Measurements from ENCODE around the gene HIVEP1.
"Not testable (repeated sequence)": the region's sequence is repeated elsewhere in the genome, so short reads cannot be mapped to it uniquely, and the experiment has no call there.

The HIVEP1 gene

DNA sequence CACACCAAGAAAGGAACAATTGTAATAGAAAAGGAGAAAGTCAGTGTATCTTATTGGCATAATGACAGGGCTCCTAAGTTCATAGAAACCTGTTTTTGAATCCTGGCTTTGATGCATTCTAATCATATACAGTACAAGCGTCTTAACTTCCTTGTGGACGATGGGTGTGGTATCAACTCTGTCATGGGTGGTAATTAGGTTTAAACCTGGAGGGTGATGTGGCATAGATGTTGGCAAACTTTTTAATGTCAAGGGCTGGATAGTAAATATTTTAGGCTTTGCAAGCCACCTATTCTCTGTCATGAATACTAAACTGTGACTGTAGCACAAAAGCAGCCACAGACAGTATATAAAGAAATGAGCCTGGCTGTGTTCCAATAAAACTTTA is 139.3 kb downstream of the HIVEP1 start:
- DNase-seq (ENCODE audit: low read depth in 2 of 3, low spot score in 1 of 3) = no peak

GRCh38 chr6:12152023-12152970 is 140.2 kb downstream of the HIVEP1 start:
- no peak for DNase-seq (ENCODE audit: low read depth in 2 of 3, low spot score in 1 of 3)

DNA sequence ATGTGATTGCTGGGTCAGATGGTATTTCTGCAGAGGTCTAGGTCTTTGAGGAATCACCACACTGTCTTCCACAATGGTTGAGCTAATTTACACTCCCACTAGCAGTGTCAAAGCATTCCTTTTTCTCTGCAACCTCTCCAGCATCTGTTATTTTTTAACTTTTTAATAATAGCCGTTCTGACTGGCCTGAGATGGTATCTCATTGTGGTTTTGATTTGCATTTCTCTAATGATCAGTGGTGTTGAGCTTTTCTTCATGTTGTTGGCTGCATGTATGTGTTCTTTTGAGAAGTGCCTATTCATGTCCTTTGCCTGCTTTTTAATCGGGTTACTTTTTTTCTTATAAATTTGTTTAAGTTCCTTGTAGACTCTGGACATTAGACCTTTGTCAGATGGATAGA is 143.7 kb downstream of the HIVEP1 start:
- DNase-seq (ENCODE audit: low read depth in 2 of 3, low spot score in 1 of 3) = not testable (repeated sequence)

- DNase-seq (ENCODE audit: low read depth in 2 of 3, low spot score in 1 of 3) = no peak
Observed at GRCh38 chr6:12158686-12159415, 146.7 kb downstream of the HIVEP1 start.

- no peak for DNase-seq (ENCODE audit: low read depth in 2 of 3, low spot score in 1 of 3)
Observed at GRCh38 chr6:12160326-12160725, 148.2 kb downstream of the HIVEP1 start.

- no peak for DNase-seq (ENCODE audit: low read depth in 2 of 3, low spot score in 1 of 3)
Observed at GRCh38 chr6:12162213-12162612, 150.1 kb downstream of the HIVEP1 start.

DNA sequence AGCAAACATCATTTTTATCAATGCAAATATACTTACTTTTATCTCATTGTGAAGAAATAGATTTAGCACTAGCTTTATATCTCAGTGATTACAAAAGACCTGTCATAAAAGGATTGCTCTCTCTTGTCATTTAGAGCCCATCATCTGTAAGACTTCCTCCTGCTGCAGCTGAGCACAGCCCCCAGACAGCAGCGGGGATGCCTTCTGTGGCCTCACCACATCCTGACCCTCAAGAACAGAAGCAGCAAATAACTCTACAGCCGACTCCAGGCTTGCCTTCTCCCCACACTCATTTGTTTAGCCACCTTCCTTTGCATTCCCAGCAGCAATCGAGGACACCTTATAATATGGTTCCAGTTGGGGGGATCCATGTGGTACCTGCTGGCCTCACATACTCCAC is 151.0 kb downstream of the HIVEP1 start:
- no peak for DNase-seq (ENCODE audit: low read depth in 2 of 3, low spot score in 1 of 3)

DNA sequence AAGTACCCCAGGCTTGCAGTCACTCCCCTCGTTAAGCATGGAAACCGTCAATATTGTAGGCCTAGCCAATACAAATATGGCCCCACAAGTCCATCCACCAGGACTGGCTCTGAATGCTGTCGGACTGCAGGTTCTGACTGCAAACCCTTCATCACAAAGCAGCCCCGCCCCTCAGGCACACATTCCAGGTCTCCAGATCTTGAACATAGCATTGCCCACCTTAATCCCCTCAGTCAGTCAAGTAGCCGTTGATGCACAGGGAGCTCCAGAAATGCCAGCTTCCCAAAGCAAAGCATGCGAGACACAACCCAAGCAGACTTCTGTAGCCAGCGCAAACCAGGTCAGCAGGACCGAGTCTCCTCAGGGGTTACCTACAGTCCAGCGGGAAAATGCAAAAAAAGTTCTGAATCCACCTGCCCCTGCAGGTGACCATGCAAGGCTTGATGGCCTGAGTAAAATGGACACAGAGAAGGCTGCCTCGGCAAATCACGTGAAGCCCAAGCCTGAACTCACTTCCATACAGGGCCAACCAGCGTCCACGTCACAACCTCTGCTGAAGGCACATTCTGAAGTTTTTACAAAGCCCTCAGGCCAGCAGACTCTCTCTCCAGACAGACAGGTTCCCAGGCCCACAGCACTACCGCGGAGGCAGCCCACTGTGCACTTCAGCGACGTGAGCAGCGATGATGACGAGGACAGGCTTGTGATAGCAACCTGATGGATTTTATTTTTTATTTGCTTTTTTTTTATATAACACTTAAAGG is 151.8 kb downstream of the HIVEP1 start:
- DNase-seq (ENCODE audit: low read depth in 2 of 3, low spot score in 1 of 3) = no peak

DNA sequence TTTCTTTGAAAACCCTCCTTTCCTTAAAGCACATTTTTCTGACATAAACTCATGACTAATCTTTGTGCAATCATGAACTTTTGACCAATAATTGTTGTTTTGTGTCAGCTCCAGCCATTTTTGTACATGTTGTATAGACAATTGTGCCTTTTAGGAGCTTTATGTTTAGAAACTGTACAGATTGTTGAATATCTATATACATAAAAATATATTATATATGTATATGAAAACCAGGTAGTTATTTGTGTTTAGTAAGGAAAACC is 152.3 kb downstream of the HIVEP1 start:
- no peak for DNase-seq (ENCODE audit: low read depth in 2 of 3, low spot score in 1 of 3)

DNA sequence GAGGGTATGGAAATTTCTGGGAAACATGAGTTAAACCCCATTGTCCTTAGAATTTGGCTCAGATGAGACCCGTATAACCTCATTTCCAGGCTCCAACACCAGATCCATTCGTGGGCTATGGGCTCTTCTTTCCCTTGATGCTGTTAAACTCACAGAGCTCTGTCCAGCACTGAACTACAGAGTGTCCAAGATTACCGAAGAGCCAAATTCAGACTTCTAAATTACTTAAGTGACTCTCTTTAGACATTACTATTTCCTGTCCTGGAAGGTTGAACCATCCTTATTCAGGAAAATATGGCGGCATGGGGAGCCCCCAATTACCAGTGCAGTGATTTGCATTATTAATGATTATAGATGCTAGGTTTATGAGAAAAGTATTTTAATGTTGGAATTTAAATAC is 153.2 kb downstream of the HIVEP1 start:
- DNase-seq (ENCODE audit: low read depth in 2 of 3, low spot score in 1 of 3) = no peak

- no peak for DNase-seq (ENCODE audit: low read depth in 2 of 3, low spot score in 1 of 3)
Observed at GRCh38 chr6:12165722-12166280, 153.7 kb downstream of the HIVEP1 start.

GRCh38 chr6:12169377-12169776 is 157.3 kb downstream of the HIVEP1 start:
- no peak for DNase-seq (ENCODE audit: low read depth in 2 of 3, low spot score in 1 of 3)

GRCh38 chr6:12170351-12171092 is 158.4 kb downstream of the HIVEP1 start:
- DNase-seq (ENCODE audit: low read depth in 2 of 3, low spot score in 1 of 3) = no peak

DNA sequence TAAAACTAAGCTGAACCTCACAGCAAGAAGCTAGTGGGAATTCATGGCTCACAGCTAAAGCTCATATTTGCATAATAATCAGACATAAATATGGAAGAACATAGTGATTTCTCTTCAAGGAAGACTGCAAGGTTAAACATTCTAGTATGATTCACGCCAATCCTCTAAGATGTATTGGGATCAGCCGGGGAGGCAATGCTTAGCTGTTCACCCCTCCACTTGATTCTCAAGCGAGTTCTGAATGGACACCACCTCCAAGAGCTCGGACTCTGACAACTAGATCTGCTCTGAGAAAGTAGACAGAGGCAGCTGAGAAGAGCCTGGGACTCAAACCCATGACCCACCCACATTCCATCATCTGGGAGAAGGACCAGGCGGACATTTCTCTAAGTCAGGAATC is 159.6 kb downstream of the HIVEP1 start:
- DNase-seq (ENCODE audit: low read depth in 2 of 3, low spot score in 1 of 3) = no peak

- DNase-seq (ENCODE audit: low read depth in 2 of 3, low spot score in 1 of 3) = no peak
Observed at GRCh38 chr6:12172572-12172971, 160.5 kb downstream of the HIVEP1 start.

- DNase-seq (ENCODE audit: low read depth in 2 of 3, low spot score in 1 of 3) = no peak
Observed at GRCh38 chr6:12173181-12173580, 161.1 kb downstream of the HIVEP1 start.

DNA sequence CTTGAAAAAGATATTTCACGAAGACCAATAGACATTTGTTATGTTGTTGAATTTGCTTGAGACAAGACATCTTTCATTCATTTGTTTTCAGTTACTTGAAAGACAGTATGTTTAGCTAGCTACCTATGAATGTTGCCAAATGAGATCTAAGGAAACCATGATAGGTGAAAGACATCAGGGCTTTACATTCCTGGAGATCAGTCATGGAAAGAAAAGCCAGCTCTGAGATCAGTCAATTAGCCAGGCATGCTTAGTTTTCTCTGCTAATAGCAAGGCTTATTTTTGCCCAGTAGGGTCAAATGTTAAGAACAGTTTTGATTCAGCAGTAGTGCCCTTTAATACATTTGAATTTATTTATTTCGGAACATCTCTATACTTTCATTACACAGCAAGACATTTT is 161.5 kb downstream of the HIVEP1 start:
- no peak for DNase-seq (ENCODE audit: low read depth in 2 of 3, low spot score in 1 of 3)

DNA sequence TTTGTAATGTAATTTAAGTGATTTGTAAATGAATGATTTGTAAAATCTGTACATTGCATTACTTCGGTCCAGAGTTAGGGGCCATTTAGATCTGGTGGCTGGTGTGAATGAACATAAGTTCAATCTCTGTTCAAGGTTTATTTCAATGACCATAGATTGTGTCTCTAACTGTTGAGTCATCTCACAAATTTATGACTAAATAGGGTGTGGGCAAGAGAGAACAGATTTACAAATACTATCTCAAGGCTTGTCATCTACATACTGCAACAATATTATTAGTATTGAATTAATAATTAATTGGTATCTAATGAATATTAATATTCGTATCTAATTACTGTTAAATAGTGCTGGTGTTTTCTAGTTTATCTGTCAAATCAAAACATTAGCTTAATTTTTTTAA is 162.8 kb downstream of the HIVEP1 start:
- no peak for DNase-seq (ENCODE audit: low read depth in 2 of 3, low spot score in 1 of 3)

DNA sequence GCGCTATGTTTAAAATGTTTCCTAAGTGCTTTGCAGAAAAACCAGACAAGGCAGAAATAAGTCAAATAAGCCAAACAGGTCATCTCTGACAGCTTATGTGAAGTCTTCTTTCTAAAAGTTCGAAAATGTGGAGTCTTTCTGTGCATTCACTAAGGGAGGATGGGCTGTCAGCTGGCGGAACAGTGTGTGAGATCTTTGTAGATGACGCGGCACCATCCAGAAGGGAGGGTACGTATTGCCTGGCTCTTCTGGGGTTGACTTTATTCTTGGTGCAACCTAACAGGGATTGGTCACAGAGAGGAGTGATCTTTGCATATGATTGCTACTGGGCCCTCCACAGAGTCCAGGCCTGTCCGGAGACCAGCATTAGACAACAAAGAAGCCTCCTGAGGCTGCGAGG is 163.5 kb downstream of the HIVEP1 start:
- DNase-seq (ENCODE audit: low read depth in 2 of 3, low spot score in 1 of 3) = no peak

GRCh38 chr6:12176782-12177181 is 164.7 kb downstream of the HIVEP1 start:
- DNase-seq (ENCODE audit: low read depth in 2 of 3, low spot score in 1 of 3) = not testable (repeated sequence)

DNA sequence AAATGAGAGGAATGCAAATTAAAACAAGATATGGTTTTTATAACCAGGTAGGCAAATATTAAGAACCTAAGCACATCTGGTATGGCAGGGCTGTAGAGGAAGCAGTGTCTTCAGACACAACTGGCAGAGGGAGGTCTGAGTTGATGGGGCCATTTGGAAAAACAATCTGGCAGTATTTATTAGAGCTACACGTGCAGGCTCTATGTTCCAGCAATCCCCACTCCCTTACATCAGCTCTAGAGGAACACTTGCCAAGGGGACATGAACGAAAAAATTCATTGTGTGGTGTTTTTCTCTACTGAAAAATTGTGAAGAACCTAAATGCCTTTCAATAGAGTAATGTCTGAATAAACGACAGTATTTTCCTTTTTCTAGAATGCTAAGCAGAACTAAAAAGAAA is 166.4 kb downstream of the HIVEP1 start:
- DNase-seq (ENCODE audit: low read depth in 2 of 3, low spot score in 1 of 3) = no peak
